Measurements from ENCODE around the gene PPP2R1B.
"Not testable (repeated sequence)": the region's sequence is repeated elsewhere in the genome, so short reads cannot be mapped to it uniquely, and the experiment has no call there.

The PPP2R1B gene

DNA sequence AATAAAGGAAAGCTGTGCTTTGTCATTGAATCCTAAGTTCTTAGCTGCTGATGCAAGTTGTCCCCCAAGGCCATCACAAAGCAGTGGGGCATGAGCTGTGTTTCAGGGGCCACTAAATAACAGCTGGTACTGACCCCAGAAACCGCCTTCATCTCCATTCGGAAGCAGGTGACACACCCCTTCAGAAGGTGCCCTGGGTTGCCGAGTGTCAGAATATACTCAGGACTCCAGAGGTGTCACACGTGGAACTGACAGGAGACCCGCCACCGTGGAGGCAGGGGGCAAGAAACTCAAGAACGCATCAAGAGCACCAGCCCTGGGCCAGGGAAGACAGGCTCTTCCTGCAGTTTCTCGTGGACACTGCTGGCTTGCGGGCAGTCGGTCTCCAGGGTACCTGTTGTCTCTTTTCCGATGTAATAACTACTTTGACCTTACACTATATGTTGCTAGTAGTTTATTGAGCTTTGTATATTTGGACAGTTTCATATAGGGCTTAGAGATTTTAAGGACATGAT, 41.5 kb downstream of the PPP2R1B start:
- DNase-seq (ENCODE audit: low read depth): no peak

DNA sequence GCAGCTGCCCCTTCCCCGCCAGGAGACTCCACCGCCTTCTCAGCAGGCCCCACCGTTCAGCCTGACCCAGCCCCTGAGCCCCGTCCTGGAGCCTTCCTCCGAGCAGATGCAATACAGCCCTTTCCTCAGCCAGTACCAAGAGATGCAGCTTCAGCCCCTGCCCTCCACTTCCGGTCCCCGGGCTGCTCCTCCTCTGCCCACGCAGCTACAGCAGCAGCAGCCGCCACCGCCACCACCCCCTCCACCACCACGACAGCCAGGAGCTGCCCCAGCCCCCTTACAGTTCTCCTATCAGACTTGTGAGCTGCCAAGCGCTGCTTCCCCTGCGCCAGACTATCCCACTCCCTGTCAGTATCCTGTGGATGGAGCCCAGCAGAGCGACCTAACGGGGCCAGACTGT, 42.6 kb downstream of the PPP2R1B start:
- DNase-seq (ENCODE audit: low read depth): no peak

DNA sequence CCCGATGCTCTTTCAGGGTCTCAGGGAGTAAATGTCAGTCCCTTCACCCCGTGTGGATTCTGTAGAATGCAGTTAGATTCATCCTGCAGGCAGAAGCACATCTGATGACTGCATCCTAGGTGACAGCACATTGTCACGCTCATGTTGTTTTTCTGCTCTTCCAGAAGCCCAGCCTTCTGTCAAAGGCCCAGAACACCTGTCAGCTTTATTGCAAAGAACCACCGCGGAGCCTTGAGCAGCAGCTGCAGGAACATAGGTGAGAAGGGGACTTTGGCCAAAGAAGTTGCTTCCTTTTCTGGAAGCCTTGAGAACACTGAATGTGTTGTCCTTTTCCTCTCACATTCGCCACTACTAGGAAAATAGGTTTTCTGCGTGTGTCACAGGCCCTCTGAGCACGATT, 43.7 kb downstream of the PPP2R1B start:
- no peak for DNase-seq (ENCODE audit: low read depth)

DNA sequence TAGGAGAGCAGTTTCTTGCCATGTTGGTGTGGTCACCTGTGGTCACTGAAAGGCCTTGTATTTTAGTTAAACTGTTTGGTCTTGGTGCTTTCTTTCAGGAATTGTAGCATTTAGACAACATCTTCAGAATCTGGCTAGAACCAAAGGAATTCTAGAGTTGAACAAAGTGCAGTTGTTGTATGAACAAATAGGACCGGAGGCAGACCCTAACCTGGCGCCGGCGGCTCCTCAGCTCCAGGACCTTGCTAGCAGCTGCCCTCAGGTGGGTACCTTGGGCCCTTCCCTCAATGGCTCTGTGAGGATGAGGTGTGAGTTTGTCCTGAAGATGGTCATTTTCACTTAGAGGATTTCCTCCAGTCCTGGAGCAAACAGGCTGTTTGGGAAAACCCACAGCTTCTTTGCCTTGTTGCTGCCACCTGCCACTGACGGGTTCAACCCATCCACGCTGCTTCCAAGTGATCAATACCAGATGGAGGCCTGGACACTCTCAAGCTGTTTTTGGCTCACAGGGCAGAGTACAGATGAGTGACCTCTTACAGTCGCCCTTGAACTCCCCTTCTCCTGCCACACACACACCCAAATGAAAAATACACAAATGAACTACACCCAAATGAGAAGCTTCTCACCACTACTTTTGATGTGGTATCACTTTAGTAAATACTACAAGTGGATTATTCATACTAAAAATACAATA, 45.2 kb downstream of the PPP2R1B start:
- no peak for DNase-seq (ENCODE audit: low read depth)

DNA sequence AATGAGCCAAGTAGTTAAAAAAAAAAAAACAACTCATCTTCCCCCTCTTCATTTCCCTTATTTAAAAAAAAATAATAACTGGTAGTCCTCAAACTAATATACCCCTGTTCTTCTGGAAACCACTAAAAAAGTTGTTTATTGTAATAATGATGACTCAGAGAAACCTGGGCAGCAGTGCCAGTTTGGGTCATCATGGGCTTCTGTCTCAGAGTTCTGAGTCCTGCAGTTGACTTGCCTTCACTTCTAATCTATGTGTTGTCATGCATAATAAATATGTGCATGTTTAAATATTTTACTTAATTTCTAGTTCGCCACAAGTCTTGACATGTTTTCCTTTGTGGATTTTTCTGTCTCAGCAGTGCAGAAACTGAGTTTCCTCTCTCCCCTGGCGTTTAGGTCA, 46.8 kb downstream of the PPP2R1B start:
- DNase-seq (ENCODE audit: low read depth): no peak

DNA sequence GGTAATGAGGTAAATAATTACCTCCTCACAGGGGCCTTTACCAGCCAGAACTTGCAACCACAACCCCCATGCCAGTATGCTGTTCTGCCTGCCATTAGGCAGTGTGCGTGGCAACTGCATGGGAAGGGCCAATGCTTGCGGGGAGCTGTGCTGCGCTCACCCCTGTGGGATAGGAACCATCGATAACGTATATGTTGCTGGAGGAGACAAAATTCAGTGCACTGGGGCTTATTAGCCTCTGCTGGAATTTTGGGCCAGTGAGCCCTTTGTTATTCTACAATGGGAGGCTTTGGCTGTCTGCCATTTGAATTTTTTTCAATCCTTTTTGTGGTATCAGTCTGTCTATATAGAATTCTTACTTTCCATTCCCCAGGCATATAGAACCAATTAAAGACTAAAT, 47.3 kb downstream of the PPP2R1B start:
- no peak for DNase-seq (ENCODE audit: low read depth)

DNA sequence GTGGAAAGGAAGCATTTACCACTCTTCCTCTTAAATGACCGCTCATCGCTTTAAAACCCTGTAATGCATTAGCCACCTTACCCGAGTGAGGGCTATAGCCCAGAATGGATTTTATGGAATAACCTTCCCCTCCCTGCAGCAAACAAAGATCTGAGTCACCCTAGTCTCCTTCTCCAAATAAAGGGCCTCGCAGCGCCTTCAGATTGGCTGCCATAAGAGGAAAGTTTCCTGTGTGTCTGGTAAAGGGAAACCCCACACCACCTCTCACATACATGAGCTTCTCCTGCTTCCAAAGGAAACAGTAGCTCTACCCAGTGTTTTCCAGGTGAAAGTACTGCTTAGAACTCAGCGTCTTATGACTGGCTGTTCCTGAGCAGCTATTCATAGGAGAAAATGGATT, 47.8 kb downstream of the PPP2R1B start:
- no peak for DNase-seq (ENCODE audit: low read depth)

DNA sequence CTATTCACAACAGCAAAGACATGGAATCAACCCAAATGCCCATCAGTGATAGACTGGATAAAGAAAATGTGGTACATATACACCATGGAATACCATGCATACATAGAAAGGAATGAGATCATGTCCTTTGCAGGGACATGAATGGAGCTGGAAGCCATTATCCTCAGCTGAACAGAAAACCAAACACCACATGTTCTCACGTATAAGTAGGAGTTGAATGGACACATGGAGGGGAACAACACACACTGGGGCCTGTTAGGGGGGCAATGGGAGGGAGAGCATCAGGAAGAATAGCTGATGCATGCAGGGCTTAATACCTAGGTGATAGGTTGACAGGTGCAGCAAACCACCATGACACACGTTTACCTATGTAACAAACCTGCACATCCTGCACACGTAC, 48.5 kb downstream of the PPP2R1B start:
- not testable (repeated sequence) for DNase-seq (ENCODE audit: low read depth)

DNA sequence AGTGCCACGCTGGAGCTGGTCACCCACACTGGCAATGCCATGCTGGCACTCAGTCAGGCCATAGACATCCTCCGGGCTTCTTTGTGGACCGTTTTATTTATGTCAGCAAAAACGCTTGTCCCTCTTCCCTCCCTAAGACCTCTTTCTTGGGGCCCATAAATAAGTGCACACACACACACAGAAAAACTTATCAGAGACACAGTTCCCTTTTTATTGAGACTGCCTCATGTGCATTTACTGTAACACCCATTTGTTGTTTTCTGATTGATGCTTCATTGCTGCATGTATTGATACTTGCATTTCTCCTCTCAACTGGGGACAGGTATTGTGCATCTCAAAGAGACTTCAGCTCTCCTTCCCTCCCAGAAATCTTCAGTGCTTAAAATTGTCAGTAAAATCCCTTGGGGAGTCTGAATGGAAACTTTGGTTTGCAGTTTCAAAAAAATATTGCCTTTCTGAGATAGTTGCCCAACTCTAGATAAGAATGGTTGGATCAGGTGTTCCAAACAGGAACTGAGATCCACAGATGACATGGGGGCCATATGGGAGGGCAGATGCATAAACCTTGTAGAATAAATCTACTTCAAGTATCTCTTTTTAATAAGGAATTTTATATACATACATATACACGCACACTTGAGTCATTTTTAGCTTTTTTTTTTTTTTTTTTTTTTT, 50.9 kb downstream of the PPP2R1B start:
- DNase-seq (ENCODE audit: low read depth): no peak

DNA sequence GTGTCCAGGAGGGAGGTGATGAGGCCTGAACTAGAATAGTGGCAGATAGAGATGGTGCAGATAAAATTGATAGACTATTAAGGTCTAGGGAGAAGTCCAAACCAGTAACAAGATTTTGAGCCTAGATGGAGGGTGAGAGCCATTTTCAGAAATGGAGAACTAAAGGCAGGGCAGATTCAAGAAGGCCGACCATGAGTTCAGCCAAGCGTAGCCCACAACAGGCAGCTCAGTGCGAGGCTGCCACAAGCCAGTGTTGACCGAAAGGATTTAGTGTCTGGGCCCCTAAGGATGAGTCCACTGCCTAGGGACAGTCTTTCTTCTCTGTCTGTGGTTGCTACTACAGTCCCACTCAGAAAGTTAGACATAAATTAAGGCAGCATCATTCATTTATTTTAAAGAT, 51.7 kb downstream of the PPP2R1B start:
- DNase-seq (ENCODE audit: low read depth): no peak

DNA sequence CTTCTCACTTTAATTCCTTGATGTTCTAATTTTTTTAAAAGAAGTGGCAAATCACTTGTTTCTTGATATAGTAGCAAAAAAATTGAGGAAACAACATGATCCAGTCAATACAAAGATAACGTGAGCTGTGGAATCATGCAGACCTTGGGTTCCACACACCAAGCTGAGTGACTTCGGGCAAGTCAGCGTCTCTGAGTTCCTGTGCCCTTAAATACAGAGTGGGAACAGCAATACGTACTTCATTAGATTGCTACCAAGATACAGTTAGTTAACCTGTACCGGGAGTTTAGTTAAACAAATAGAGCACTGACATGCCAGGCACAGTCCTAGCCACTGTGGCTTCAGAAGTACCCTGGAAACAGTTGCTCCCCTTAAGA, 58.5 kb downstream of the PPP2R1B start:
- no peak for DNase-seq (ENCODE audit: low read depth)

DNA sequence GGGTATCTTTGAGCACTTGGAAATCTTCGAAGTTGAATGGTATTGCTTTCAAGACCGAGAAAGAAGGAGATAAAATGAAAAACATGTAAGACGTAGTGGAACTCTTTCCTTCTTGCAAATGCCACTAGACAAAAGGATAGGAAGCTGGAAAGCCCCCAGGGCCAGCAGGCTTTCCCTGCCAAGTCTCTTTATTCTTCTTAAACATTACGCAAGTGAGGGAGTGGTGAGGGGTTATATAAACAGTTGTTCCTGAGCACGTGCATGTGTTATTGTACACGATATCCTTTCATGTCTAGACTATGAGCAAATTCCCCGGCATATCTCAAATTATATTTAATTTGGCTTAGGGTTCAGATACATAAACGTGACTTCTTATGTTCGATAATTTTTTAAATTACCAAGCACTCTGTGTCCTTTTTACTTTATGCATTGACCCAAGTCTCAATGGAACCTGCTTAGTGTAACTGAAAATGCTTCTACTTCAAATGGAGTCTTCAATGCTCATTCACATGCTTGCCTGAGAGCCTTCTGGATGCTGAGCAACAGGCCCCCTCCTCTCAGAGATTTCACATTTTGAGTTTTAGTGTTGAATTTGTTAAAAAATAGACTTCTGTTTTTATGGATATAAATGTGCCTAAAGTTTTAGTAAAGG, 59.0 kb downstream of the PPP2R1B start:
- no peak for DNase-seq (ENCODE audit: low read depth)

DNA sequence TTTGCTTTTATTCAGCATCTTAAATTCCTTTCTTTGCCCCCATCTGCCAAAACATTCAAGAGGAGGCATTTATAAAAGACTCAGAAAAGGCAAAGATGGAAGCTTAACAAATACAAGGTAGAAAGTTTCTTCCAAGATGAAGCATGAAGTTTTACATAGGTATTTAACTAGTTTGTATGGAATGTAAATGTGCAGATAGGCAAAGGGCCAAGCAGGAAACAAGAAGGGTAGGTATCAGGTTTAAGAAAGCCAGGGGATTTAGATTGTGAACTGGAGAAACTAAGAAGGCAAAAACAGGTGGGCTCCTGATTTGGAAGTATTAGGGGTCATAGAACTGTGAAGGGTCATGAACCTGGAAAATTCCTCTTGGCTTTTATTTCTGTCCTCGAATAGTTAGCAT, 62.6 kb downstream of the PPP2R1B start:
- no peak for DNase-seq (ENCODE audit: low read depth)

DNA sequence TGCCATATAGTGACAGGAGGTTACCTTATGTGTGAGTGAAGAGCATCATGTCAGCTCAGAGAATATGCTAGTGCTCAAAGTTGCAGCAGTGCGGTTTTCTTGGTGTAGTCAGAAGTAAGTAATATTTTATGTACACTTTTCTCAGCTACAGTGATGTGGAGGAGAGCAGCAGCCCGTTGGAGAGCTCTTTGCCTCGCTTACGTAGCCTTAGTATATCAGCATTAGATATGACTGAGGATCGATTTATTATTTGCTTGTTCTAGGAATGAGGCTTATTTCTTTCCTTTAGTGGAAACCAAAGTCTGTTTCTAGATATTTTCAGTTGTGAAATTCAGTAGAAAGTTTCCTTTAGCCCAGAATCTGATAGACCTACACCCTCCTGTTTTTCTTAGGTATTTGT, 63.6 kb downstream of the PPP2R1B start:
- DNase-seq (ENCODE audit: low read depth): no peak

DNA sequence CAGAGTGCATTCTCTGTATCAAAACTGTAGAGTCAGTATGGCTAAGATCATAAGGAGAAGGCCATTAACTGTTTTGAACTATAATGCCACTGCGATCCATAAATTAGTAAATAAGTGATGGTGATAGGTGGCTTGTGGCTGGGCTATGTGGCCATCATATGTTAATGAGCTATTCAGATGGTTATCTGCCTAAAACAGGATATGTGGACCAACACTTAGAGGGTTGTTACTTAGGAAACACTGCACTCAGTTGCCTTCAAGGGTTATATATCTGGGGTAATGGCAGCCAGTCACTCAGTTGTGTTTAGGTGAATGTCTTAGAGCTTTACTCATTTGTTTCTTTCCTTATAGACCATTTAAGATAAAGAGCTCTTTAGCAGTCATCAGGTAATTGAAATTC, 66.0 kb downstream of the PPP2R1B start:
- DNase-seq (ENCODE audit: low read depth): no peak

DNA sequence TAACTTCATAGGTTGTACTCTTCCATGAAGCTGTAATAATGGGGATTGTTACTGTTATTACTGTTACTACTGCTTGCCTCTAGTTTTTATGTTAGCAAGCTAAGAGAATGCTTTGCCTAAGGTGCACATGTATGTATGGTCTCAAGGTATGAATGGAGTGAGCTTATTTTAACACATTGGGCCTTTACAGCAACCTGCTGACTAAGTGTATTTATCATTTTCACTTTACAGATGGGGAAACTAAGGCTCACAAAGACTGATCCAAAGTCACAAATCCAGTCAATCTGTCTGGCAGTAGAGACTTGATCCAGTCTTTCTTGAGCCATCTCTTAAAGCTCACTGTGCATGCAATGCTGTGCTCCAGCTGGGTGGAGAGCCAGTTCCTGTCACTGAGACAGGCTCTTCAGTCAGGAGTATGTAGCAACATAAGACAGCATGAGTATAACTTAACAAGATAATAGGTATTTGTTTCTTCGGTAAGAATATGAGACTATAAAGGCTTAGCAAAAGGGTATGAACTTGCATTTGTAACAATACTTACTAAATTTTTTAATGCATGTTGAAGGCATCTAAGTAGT, 66.5 kb downstream of the PPP2R1B start:
- DNase-seq (ENCODE audit: low read depth): no peak

DNA sequence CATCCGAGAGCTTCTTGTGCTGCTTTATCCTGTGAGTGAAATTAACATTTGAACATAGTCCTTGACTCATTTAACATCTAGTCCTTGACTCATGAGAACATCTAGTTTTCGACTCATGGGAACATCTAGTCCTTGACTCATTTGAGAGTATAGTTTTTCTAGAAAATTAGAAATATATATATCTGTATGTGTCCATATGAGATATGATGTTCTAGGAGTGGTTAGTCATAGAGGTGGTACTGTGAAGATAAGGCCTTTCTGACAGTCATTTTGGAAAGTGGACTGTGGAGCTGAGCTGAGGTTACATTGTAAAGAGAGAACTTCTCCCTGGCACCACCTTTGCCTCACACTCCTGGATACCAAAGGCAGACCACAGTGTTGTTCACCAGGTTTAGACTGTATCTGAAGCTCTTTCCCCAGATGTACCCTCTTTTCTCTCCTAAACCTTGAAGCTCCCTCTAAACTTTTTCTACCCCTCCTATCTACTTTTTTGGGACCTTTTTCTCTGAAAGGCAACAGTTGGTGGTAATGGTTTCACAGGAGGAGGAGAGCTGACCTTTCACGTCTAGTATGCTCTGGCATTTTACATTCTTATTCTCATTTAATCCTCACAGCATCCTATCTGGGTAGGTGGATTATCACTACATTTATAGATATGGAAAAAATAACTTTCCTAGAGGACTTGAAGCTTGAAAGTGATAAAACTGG, 67.2 kb downstream of the PPP2R1B start:
- no peak for DNase-seq (ENCODE audit: low read depth)

DNA sequence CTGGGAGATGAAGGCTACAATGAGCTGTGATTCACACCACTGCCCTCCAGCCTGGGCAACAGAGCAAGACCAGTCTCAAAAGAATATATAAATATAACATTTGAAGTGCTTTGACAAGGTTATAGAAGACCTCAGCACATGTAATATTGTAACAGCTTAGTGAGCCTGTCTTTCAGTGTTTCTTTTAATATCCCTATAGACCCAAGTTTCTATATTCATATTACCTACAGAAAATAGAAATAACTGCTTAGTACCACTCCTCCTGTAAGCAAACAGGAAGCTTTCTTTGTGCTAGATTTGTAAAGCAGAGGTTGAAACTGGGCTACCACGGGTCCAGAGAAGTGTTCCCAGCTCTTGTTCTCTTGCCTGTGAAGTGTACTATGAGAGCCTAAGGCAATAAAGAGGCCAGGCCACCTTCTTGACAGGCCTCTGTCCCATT, 68.2 kb downstream of the PPP2R1B start:
- no peak for DNase-seq (ENCODE audit: low read depth)

DNA sequence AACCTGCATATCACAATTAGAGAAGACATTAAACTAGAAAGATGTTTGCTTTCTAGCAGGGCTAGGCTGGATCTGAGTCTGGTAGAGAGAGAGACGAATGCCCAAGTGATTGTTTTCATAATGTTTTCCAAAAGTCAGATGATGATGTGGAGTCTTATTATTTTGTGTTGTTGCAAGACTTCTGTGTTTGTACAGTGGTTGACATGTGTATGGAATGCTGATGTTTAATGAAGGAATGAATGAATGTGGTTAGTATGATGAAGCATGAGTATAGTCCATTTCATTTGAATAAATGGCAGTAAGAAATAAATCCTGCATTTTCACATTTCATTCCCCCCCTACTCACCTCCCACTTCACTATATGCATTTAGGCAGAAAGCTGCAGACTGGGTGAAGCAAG, 69.6 kb downstream of the PPP2R1B start:
- no peak for DNase-seq (ENCODE audit: low read depth)

DNA sequence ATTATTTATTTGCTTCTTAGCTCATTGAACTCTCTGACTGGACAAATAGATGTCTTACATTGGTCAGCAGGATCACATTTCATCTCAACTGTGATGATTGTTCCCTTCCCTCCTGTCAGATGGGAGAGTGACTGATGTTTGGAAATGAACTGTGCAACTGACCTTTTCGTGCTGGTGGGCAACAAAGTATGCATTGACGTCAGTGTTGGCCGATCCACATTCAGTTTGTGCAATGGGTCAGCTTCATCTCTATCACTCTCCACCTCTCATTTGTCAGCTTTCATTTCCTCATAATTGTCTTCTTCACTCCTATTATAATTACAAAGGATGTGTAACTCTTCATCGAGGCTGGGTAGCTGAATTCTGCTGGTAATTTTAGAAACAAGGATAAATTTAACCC, 71.3 kb downstream of the PPP2R1B start:
- DNase-seq (ENCODE audit: low read depth): no peak

DNA sequence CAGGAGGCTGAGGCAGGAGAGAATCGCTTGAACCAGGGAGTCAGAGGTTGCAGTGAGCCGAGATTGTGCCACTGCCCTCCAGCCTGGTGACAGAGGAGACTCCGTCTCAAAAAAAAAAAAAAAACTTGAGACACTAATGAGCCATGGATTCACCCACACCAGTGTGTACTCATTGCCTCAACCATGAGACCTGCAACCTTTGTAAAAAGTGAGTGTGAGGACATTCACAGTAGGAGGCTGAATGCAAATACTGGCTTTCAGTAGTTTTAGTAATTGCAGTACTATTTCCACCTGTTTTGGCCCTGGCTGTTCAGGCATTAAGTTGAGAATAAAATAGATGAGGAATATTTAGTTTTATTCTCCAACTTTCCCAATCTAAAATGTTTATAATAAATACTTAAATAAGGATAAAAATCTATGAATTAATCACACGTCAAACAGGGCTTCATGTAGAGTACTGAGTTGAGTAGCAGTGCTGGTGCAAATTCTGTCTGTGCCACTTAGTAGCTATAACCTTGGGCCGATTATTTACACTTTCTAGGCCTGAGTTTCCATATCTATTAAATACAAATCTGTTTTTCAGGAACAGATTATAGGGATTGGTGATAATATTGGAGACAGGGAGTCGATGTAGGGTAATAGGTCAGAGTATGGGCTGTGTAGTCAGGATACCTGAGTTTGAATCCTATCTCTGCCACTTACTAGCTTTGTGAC, 72.8 kb downstream of the PPP2R1B start:
- DNase-seq (ENCODE audit: low read depth): no peak

DNA sequence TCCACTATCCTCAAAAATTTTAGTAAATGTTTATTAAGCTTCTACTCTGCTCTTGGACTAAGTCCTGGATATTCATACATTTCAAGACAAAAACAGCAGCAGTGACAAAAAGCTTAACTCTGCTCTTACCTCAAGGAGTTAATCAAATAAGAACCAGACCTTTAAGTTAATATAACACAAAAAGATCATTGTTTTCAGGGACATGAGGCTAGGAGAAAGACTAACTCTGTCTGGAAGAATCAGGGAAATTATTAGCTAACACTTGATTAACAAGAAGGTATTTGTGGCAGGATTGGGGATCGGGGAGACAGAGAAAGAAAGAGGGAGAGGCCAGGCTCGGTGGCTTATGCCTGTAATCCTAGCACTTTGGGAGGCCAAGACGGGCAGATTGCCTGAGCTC, 74.4 kb downstream of the PPP2R1B start:
- DNase-seq (ENCODE audit: low read depth): no peak

Data from stimulated activated CD8-positive, alpha-beta memory T cell treated with anti-CD3 and anti-CD28 coated beads, Interleukin-7, amount 100 ng/mL, for 24 hours (primary cell).